ENCODE results near the gene STYXL2. TPM values are rescaled to one million over a fixed set of nuclear protein-coding genes. Genes with fewer than 3 reads are reported as not detected.

STYXL2 gene
- total RNA-seq = not detected in 2 replicates

DNA sequence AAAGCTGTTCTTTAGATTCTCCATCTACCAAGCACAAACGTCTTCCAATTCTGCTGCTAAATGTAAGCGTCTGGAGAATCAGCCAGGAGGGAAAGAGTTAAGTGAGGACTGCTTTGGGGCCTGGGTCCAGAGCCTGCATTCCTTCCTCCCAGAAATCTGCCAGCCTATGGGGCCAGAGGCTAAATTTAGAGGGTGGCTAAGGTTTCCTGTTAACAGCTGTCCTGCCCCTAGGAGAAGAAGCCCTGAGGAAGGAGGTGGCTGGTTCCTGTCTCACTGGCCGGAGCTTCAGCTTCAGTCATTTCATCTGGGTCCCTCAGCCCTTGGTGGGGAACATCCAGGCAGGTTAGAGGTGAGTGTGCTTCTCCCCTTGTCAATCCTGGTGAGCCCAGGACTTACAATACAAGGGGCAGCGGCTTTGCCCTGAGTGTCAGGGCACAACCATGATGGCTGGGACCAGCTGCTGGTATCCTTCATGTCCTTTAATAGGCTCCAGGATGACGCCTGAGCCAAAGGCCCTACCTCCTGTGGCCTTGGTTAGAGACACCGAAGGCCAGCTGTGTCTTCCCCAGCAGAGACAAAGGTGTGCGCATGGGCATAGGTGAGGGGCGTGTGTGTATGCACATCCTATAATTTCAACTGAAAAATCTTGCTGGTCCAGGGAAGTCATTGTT is at the start of gene STYXL2:
Gene STYXL2, plus strand, starts transcription at position 230 of the 671 bp plus-strand sequence. CDS start 775 bp downstream, outside the sequence.

DNA sequence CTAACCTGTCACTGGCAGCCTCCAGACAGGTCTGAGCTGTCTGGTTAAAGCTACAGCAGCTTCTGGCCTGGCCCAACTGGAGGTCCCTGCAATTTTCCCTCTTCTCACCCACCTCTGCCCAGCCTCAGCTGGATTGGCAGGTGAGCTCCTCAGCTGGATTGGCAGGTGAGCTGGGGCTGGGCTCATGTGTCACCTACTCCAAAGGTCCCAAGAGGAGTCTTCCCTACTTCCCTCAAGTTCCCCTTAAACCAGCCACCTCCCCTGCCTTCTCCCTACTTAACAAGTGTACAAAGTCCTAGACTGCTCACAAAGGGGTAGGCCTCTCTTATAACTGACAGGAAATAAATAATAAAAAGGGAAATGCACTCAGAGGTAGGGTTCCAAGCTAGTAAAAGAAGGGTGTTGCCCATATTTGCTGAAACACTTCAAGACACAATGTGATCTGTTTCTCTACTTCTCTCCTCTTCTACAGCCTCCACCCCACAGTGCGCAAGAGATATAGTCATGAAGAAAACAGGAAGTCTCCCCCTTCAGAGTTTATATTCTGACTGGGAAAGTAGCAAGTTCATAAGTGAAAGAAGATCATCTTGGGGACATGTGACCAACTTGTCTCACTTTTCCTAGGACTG is 3.4 kb upstream of the STYXL2 start, which contains the start of gene GPA33:
Gene GPA33, minus strand, starts transcription at position 64 of the 629 bp plus-strand sequence. CDS start 90 bp downstream, outside the sequence.

Other genes with a start within 250 kb of the STYXL2 start
- 11.8 and 12.5 TPM in 2 replicates for gene TADA1, start 217.8 kb upstream of the STYXL2 start, total RNA-seq
- gene ILDR2, start 118.5 kb upstream of the STYXL2 start, total RNA-seq = under 0.01 TPM in 2 replicates
- not detected in 2 replicates for gene MAEL, start 104.8 kb upstream of the STYXL2 start, total RNA-seq
- not detected in 2 replicates for gene GPA33, start 3.7 kb upstream of the STYXL2 start, total RNA-seq
- gene POU2F1, start 126.8 kb downstream of the STYXL2 start, total RNA-seq = 1.9 and 4.5 TPM in 2 replicates